ENCODE results near the gene TBC1D9B.

Gene TBC1D9B

DNA sequence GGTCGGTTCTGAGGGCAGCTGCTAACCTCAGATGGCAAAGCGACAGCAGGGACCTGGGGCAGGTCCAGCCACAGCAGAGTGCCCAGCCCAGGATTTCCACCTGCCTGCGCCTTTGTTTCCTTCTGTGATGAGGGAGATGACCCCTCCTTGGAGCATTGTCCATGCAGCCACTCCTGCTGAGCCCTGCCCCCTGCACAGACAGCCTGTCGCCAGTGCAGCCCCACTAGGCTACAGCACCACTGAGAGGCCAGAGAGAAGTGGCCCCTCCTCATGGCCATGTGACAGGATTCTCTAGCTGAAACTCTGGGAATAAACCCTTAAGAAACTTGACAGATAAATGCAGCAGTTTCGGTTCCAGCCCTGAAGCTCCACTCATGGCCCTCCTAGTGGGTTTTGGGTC is 38.6 kb downstream of the TBC1D9B start:
- Mint-ChIP-seq H3K27ac (no peak overlapping the region), H3K27me3 (ENCODE audit: low read depth) (no peaks in the 10 kb centered on the region), H3K9me3 (no peaks in the 10 kb centered on the region), H3K4me1 (peaks cover 10% of the 10 kb centered on the region), H3K4me3 (no peak overlapping the region), H3K36me3 (ENCODE audit: low read depth) (peaks cover 27% of the 10 kb centered on the region)
- TF ChIP-seq, protein P1, sequence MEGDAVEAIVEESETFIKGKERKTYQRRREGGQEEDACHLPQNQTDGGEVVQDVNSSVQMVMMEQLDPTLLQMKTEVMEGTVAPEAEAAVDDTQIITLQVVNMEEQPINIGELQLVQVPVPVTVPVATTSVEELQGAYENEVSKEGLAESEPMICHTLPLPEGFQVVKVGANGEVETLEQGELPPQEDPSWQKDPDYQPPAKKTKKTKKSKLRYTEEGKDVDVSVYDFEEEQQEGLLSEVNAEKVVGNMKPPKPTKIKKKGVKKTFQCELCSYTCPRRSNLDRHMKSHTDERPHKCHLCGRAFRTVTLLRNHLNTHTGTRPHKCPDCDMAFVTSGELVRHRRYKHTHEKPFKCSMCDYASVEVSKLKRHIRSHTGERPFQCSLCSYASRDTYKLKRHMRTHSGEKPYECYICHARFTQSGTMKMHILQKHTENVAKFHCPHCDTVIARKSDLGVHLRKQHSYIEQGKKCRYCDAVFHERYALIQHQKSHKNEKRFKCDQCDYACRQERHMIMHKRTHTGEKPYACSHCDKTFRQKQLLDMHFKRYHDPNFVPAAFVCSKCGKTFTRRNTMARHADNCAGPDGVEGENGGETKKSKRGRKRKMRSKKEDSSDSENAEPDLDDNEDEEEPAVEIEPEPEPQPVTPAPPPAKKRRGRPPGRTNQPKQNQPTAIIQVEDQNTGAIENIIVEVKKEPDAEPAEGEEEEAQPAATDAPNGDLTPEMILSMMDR (IDR thresholded peaks at IDR 0.05; ENCODE audit: unreplicated experiment in 3 of 3), result no peak

DNA sequence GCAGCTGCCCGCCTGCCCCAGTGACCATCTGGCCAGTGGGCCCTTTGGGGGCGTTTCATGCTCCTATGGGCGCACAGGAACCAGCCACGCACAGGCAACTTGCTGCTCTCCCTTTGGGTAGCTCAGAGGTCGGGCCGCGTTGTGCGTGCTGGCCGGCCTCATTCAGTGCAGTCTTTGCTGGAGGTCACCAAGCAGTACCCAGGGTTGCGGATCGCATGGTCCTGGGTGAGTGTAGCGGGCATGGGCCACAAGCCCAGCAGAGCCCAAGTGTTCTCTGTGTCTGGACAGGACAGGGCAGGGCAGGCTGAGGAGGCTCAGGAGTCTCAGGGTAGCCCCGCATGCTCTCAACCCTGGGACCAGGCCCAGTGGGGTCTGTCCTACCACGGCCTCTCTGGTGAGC is 39.2 kb downstream of the TBC1D9B start:
- H3K9me3 Mint-ChIP-seq, result no peaks in the 10 kb centered on the region
- H3K27ac Mint-ChIP-seq, result no peak overlapping the region
- H3K36me3 Mint-ChIP-seq (ENCODE audit: low read depth), result peaks cover 33% of the 10 kb centered on the region
- no peaks in the 10 kb centered on the region for H3K27me3 Mint-ChIP-seq (ENCODE audit: low read depth)
- TF ChIP-seq, protein P1 (IDR thresholded peaks at IDR 0.05; ENCODE audit: unreplicated experiment in 3 of 3), result no peak
- no peak overlapping the region for H3K4me3 Mint-ChIP-seq
- peaks cover 10% of the 10 kb centered on the region for H3K4me1 Mint-ChIP-seq

DNA sequence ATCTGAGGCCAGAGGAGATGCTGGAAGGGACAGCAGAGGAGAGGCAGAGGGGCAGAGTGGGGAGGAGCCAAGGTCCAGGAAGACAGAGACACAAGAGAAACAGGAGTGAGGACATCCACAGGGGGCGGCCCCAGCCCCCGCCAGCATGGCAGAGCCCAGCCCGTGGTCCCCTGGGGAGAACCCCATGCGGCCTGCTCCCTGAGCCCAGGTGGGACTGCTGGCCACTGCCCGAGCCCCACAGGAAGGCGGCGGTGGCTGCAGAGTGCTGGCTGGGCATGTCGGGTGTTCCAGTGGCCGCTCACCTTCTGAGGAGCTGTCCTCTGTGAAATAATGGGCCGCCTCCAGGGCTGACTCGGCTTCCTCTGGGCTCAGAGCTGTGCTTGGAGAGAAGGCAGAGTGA is 40.2 kb downstream of the TBC1D9B start:
- Mint-ChIP-seq H3K4me3 (no peak overlapping the region), H3K36me3 (ENCODE audit: low read depth) (peaks cover 39% of the 10 kb centered on the region), H3K27ac (peak overlapping the region in 2 of 3 experiments; percentile 51 to 74), H3K4me1 (peaks cover 10% of the 10 kb centered on the region), H3K27me3 (ENCODE audit: low read depth) (no peaks in the 10 kb centered on the region), H3K9me3 (no peaks in the 10 kb centered on the region)
- TF ChIP-seq, protein P1 (IDR thresholded peaks at IDR 0.05; ENCODE audit: unreplicated experiment in 3 of 3), result no peak

DNA sequence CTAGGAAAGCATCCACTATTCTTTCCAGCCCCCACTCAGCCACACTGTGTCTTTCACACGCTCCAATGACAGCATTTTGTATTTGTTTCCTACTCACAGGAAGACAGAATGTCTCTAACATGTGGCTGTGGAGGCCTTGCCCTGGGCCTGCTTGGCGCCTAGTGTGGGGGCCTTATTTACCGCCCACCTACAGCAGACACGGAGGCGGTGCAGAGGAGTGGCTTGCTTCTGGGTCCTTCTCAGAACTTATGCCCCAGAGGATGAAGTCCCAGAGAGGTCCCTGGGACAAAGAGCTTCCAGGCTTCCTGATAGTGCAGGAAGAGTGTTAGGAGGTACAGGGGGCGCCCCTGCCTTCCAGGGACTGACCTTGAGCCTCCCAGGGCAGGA is 40.6 kb downstream of the TBC1D9B start:
- no peaks in the 10 kb centered on the region for H3K27me3 Mint-ChIP-seq (ENCODE audit: low read depth)

DNA sequence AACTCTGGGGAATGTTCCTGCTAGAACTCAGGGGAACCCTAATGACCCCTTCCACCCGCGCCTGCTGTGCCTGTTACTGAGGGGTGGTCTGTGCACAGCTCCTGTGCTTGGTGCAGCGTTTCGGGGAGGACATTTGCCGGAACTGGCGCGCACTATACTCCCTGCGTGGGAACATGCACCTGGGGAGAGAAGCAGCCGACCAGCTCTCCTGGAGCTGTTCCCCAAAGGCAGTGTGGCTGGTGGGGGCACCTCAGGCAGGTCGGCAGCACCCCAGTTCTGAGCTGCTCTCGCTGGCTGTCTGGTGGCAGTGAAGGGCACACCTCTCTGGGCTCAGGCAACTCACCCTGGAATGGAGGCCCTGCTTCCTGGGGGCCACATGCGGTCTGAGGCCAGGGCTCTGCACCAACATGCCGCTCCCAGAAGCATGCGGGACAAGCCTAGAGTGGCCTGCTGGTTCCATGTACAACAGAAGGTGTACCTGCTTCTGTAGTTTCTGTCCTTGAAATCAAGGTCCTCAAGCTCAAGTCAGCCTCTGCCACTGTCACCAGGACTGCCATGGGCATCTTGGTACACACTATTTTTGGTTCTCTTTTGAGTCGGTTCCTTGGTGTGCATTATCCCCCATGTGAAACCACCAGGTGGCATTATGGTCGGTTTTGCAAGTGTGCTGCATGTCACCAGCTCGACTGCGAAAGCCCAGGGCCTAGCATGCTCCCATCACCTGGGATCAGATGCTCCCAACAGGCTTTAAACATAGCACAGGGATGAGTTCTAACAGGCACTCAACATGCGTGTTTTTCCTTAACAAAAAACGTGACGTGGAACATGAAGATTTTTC is 41.2 kb downstream of the TBC1D9B start:
- TF ChIP-seq, protein P1 (IDR thresholded peaks at IDR 0.05; ENCODE audit: unreplicated experiment in 3 of 3), result no peak
- peaks cover 10% of the 10 kb centered on the region for H3K4me1 Mint-ChIP-seq
- no peaks in the 10 kb centered on the region for H3K9me3 Mint-ChIP-seq

More for the DNA sequence above, 40.6 kb downstream of the TBC1D9B start:
- peaks cover 10% of the 10 kb centered on the region for H3K4me1 Mint-ChIP-seq
- TF ChIP-seq, protein P1 (IDR thresholded peaks at IDR 0.05; ENCODE audit: unreplicated experiment in 3 of 3), result no peak
- peak overlapping the region in 2 of 3 experiments; percentile 51 to 74 for H3K27ac Mint-ChIP-seq
- no peak overlapping the region for H3K4me3 Mint-ChIP-seq
- H3K9me3 Mint-ChIP-seq, result no peaks in the 10 kb centered on the region
- H3K36me3 Mint-ChIP-seq (ENCODE audit: low read depth), result peaks cover 41% of the 10 kb centered on the region

More for the DNA sequence above, 41.2 kb downstream of the TBC1D9B start:
- no peaks in the 10 kb centered on the region for H3K27me3 Mint-ChIP-seq (ENCODE audit: low read depth)
- H3K27ac Mint-ChIP-seq, result peak overlapping the region in 2 of 3 experiments; percentile 51 to 74
- H3K36me3 Mint-ChIP-seq (ENCODE audit: low read depth), result peaks cover 41% of the 10 kb centered on the region
- no peak overlapping the region for H3K4me3 Mint-ChIP-seq
